HG03097 (cell line): ENCODE data around the gene DSC3.

Source experiments
- ATAC-seq: cut with Tn5 transposase; IDR thresholded peaks from one replicate; pipeline ENCODE4 v1.9.1; 2021; ENCODE audit not compliant: unreplicated experiment, low FRiP score

DSC3 gene

DNA sequence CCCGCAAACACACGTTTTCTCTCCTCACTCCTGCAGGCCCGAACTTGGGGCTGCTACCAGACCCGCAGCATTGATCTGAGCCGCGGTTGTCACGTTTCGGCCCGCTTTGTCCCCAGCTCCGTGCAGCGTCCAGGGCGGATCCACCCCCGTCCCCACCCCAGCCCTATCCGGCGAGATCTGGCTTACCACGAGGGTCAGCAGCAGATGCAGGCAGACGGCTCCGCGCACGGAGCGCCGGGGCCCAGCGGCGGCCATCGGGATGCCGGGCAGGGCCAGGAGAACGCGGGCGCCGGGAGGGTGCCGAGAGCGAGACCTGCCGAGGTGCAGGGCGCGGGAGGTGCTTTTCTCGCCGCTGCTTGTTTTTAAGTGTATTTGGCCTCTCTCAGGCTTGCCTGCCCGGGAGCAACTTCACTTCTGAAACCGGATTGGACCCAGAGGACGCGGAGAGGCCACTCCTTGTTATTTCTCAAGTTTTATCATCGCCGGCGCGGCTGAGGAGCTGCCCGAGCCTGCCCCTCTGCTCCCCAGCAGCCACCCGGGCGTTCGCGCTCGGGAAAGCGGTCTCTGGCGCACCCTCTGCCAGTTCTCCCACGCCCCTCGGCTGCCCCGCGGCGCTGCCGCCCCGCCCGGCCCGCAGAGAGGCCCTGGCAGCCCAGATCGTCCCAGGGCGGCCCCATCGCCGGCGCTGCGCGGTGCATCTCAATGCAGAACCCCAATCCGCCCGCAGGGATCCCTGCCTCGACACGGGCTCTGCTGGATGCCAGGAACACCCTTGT is at the start of gene DSC3:
TSS of gene DSC3 (minus strand) at position 337 of the 776 bp plus-strand sequence. CDS start at position 255, 82 bp downstream.
- no peak for ATAC-seq

DNA sequence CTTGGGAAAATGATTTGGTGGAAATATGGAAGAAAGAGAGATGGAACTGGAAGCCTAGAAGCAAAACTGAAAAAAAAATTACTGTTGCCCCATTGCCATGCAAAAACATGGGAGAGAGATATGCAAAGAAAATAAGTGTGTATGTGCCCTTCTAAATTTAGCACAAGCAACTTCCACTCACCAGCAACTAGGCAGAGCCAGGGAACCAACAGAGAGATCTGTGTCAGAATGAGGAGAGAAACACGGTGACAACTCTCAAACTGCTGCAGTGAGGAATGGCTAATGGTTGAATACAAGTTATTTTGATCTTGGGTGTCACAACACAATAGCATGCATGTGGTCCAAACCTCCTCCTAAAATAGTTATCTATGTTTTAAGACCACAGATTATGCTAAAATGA is 48.8 kb upstream of the DSC3 start:
- no peak for ATAC-seq

DNA sequence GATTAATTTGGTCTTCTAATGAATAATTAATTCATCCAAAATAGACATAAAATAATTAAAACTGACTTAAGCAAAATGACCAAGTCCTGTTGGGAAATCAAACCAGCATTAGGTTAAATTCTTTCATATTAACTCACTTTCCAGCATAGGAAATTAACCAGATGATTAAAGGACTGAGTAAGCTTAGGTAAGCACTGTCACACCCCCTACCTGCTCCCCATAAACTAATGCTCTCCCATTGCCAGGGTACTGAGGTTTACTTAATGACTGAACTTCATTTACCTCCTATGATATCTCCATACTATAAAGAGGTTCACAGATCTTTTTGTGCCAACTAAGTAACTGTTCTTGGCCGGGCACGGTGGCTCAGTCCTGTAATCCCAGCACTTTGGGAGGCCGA is 46.0 kb upstream of the DSC3 start:
- ATAC-seq, result no peak

DNA sequence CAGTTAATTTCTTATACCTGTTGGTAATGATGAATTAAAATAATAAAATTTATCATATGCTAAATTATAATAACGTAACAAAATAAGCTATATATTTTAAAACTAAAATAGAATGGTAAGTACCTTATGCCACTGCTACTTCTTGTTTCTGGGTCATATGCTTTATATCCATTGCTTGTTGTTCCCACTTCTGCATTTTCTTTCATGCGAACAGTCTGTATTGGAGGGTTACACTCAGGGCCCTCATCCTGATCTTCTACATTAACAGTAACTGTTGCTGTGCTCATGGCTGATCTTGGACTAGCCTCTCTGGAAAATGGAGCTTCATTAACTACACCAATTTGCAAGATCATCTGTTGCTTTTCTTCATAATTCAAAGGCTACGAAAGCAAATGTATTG is 37.4 kb upstream of the DSC3 start:
- no peak for ATAC-seq

DNA sequence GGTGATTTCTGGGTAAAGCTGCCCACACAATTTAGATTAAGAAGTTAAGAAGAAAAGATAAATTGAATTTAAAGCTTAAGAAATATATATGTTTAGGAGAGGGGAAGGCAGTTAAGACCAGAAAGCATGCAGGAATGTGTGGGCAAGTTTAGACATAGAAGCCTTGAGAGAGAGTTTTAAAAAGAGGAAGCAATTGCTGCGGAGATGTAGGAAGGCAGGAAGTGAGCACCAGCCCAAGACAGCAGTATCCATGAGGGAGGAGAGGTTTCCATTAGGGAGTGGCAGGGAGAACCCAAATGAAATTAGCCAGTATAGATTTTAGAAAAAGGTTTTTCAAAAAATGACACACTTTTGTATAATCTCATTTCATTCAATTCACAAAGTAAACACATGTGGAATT is 35.3 kb upstream of the DSC3 start:
- no peak for ATAC-seq

DNA sequence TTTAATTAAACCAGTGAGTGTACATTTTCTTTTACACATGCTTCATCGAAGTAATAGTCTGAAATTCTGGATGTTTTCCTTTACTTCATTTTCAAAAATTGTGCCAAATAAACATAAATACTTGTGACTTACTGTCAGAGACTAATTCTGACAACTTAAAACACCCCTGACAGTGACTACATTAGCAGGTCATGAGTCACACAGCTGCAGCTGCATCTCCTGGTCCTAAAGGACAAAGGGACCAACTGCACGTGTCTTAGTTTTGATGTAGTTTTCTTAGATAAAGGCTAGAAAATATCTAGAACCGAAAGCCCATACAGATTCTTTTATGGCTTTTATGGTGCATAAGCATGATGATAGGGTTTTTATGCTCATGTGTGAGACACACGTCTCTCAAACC is 29.6 kb upstream of the DSC3 start:
- no peak for ATAC-seq

DNA sequence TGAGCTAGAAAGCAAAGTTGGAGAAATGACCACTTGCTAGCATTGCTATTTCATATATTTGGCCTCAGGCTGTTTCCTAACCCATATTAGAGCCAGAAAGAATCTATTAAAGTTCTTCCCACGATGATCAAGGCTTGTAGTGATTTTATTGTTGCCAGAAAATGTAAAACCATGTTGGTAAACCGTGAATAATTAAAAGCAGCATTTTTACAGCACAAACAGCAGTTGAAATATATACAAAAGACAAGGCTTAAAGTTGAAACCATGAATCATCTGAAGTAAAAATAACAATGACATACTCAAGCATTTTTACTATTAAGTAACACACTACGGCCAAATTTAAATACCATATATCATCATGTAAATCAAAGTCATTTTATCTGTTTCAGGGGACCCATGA is 27.7 kb upstream of the DSC3 start:
- no peak for ATAC-seq

DNA sequence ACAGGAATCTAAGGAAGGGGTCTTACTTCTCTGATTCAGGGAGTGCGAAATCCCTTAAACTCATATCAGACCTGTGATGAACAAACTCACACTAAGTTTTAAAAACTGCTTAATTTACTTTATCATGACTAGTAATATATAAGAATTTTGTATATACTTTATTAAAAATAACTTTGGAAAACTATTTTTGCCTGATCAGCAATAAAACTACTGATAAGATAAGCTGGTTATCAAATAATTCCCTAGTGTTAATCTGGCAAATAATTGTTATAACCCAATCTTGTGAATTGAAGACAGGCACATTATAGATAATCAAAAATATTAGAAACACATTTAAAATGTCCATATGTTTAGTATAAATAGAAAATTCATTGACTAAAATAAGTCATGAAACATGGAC is 23.7 kb upstream of the DSC3 start:
- ATAC-seq, result no peak

DNA sequence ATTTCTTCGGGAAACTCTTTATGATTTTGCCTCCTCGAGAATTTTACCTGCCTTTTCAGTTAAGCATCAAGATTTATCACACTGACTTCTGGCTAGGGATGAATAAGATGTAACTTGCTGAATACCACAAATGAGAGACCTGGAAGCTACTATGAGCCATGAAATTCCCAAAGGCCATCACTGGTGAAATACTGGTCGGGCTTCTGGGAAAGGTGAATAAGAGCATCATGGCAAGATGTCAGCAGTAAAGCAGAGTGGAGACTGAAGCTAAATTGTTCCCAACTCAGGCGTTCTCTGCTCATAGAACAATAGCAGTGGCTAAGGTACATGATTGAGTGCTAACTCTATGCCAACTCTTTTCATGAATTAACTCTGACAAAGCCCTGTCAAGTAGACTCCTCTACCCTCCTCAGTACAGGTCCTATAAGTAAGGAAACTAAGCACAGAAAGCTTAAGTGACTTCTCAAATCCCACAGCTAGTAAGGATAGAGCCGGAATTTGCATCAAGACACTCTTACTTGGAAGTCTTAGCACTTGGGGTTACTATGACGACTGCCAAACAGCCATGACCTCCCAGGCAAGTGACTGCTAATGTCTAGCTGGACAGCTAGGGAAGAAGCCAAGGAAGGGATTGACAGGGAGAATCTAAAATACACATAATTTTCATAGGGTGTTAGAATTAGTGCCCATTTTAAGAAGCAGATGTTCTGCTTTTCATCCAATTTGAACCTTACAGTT is 22.7 kb upstream of the DSC3 start:
- no peak for ATAC-seq

DNA sequence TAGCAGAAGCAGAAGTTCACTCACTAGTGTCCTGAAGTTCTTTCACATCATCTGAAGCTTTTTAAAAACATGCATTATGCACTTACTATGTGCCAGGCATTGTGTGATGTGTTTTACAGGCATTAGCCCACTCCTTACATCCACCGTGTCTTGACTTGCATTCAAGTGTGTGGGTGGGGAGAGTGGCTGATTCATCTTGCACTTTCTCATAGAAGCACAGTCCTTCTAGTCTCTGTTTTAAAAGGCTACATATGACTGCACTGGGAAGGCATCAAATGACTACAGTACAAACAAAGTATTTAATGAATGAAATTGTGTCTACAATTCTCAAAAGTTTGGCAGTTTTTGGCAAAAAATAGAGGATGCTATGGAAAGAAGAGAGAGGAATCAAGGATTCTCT is 21.6 kb upstream of the DSC3 start:
- no peak for ATAC-seq

DNA sequence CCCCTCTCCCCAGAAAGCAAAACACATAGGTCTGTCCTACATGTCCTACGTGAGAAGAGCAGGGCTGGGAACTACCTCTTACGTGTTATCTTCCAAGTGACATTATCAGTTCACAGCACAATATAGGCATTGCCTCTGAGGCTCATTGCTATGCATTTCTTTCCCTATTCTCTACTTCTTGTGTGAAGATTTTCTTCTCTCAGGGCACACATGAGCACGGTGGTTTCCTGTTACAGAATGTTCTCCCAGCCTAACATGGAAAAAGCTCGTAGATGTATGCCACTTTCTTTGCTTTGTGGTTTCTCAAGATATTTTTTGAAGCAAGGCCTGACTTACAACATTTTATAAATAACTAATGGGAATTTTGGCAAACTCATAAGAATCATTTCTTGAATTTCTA is 19.4 kb upstream of the DSC3 start:
- no peak for ATAC-seq

DNA sequence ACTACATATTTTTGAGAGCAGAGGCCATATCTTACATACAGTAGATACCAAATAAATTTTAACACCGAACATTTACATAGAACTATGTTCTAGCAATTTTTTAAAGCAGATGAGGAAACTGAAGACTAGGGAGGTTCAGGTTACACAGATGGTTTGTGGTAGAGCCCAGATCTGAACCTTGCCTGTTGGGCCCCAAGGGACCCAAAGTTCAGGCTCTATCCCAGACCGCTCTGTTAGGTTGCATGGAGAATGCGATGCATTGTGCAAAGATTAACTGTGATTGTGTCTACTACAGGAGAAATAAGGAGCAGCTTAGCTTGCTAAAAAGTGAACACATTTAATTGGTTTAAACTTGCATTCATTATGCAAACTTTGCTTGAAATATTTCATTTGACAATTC is 16.4 kb upstream of the DSC3 start:
- ATAC-seq, result no peak

DNA sequence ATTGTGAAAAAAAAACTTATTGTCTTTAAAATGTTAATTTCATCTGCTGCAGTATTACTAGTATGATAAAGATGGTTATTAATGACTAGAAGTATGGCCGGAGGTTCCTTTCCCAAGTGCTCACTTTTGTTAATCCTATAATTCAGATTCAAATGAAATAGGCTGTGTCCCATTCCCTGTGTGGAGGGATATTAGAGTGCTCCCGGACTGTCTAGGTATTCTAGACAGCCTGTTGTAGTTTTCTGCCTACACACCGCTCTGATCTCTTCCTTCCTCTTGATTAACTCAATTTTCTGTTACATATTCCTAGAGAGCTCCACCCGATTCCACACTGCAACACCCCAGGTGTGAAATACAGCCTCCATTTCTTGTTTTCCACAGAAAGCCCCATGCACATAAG is 15.4 kb upstream of the DSC3 start:
- no peak for ATAC-seq

DNA sequence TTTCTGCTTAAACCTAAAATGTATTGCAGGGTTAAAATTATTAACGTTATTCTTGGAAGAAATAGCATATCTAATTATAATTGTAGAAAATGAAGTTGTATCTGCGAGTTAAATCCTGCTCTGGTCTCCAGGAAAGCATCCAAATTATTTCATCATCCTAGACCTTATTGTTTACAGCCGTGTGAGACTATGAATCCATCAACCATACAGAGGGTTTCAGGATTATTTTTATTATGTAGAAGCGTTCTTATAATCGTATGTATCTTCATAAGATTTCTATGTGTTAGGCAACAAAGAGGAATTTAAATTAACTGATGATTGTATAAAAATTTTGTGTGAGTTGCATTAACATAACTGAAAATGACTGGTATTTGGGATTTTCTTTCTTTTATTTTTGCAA is 14.5 kb upstream of the DSC3 start:
- no peak for ATAC-seq

DNA sequence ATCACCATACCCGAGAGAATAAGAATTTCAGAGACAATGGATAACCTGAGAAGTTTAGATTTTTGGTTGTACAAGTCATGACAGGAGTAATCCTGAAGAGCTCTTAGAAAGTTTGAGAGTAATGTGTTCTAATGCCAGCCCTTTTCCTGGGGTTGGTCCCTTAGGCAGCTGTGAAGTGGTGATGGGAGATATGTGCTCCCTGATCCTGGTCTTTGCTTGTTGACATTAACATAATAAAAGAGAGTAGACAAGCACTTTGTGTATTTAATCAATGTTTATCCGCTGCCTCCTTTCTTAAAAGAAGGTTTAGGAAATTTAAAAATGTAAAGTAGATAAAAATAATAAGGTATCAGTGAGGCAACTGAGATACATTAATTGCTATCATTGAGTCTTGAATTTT is 13.8 kb upstream of the DSC3 start:
- no peak for ATAC-seq

DNA sequence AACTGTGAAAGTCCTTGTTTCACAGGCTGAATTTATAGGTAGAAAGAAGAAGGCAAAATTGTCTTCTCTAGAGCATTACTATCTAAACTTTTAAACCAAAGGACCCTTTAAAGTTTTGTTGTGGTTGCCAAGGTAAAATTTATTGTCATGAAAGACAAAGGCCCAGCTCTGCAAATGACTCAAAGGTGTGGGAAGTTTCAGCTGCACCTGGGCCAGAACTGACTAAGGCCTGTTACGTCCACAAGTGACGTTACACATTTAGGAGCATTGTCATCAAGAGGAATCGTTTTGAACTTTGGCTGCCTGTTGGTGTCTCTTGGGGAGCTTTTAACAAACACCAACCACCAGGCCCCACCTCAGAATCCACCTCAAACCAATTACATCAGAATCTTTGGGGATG is 8.1 kb upstream of the DSC3 start:
- no peak for ATAC-seq

DNA sequence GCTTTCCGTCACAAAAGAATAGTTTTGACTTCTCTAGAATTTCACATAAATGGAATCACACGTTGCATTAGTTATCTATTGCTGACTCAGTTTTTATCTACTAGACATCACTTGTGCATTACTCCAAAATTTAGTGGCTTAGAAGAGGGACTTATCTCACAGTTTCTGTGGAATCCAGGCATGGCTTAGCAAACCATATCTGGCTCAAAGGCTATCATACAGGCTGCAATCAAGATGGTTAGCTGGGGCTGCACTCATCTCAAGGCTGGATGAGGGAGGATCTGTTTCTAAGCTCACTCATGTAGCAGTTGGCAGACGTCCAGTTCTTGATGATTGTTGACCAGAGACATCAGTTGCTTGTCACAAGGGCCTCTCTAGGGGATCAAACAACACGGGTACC is 6.6 kb upstream of the DSC3 start:
- no peak for ATAC-seq

DNA sequence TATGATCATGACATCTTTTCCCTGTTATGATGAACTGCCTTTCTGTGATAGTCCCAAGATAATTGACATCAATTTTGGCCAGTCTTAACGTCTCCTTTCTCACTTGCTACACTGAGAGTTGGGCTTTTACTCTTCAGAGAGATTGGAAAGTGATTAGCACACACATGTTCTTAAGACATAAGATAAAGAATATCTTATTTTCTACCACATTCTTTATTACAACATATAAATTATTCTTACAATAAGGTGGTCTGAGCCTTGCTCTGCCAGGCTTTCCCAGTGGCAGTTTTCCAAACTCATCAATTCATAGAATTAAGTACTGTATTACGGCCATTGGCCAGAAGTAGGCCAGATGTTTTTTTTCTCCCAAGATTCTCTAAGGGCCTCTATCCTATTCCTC is 5.7 kb upstream of the DSC3 start:
- no peak for ATAC-seq

DNA sequence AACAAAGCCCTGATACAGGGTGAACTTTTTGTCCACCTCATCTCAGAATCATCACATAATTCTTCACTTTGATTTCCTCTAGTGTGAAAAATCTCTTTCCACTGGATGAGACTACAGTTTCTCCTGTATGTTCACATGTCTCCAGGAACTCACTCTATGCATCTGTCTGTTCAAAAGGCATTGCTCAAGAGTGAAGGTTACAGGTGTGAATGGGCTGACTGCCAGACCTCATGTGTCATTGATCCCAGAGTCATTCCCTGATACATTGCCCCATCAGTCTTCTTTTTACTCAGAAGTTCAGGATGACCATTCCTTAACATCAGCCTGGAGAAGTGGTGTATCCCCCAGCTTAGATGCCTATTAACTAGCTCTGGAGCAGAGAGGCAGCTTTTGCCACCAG is 4.4 kb upstream of the DSC3 start:
- no peak for ATAC-seq

DNA sequence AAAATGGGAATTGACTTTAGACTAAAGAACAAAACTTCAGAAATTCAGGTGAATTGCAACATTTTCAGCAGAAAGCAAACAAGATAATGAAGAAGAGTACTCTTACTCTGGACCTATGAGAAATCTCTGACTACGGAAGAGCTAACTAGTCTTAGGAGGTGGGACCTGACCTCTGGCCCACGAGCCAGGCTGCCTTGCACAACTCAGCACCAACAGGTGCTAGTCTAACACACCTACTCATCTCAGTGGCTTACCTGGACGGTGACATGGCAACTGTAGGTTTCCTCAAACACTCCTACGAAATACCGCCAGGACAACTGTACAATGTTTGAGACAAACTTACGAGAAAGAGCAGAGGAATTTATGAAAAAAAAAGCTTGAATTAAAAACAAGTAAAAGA is 3.1 kb upstream of the DSC3 start:
- no peak for ATAC-seq

DNA sequence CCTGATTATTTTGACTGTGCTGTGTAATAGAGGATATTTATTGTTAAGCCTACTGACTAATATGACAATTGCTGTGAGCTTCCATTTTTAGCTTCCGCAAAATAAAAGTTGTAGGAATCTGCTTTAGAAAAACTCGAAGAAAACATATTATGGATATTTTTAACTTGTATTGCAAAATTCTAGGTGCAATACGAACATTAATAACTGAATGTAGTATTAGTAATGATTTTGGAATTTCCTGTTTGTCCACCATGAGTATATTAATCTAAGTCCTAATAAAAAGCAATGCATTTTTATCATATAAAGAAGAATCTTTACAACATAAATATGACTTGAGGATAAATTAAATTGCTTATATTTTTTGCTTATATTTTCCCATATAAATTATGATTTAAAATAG is 2.4 kb upstream of the DSC3 start:
- ATAC-seq, result no peak

DNA sequence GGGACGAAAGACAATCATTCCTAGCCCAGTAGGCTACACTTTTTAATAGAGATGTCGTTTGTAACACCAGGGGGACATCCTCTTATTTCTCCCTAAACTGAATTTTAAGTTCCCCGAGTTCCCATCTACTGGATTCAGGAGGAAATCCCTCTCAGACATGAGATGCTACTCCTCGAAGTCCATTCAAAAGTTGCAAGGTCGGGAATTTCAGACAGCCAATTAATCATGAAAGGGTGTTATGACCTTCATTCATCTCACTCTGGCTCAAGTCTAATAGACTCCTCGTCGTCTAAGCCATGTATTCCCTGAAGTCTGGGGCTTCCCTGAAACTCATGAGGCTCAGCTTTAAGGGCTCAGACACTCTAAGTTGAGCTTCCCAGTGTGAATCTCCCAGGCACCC is 1.2 kb upstream of the DSC3 start:
- ATAC-seq, result no peak

DNA sequence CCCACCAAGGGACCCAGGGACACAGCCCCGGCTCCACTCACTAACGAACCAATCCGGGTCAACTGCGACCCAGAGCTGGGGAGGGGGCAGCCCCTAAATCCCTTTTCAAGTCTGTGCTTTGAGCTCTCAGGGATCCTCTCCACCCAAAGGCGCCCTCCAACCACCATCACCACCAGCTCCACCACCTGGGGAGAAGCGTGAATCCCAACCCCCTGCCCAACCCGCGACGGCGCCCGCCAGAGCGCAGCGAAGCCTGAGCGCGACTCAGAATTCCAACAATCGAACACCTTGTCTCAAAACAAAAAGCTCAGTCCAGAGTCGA is 497 bp downstream of the DSC3 start:
- ATAC-seq, result no peak
